Measurements from ENCODE around the gene PLAC1.

Gene PLAC1

GRCh38 chrX:134658002-134658759 is at the start of gene PLAC1:
PLAC1 (minus strand) TSS chrX:134658471; CDS start chrX:134566682, 91,789 bp downstream.
- DNase-seq (ENCODE audit: low read depth in 2 of 2) = no peak

- no peak for DNase-seq (ENCODE audit: low read depth in 2 of 2)
These were observed 47.9 kb upstream of the PLAC1 start for GRCh38 chrX:134706138-134706537.

DNA sequence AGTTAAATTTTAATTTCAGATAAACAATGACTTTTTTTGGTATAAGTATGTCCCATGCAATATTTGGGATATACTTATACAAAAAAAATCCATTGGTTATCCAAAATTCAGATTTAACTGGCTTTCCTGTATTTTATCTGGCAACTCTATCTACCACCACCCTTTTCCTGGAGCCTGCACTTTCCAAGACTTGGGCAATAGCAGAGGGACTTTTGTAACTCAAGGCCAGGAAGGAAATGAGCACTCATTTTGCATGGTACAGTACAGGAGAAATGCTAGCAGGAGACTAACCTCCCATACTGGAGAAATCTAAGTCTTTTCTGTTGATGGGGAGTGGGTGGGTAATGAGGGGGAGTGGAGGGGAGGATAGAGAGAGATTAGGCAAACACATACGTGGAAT is 37.7 kb upstream of the PLAC1 start:
- no peak for DNase-seq (ENCODE audit: low read depth in 2 of 2)

DNA sequence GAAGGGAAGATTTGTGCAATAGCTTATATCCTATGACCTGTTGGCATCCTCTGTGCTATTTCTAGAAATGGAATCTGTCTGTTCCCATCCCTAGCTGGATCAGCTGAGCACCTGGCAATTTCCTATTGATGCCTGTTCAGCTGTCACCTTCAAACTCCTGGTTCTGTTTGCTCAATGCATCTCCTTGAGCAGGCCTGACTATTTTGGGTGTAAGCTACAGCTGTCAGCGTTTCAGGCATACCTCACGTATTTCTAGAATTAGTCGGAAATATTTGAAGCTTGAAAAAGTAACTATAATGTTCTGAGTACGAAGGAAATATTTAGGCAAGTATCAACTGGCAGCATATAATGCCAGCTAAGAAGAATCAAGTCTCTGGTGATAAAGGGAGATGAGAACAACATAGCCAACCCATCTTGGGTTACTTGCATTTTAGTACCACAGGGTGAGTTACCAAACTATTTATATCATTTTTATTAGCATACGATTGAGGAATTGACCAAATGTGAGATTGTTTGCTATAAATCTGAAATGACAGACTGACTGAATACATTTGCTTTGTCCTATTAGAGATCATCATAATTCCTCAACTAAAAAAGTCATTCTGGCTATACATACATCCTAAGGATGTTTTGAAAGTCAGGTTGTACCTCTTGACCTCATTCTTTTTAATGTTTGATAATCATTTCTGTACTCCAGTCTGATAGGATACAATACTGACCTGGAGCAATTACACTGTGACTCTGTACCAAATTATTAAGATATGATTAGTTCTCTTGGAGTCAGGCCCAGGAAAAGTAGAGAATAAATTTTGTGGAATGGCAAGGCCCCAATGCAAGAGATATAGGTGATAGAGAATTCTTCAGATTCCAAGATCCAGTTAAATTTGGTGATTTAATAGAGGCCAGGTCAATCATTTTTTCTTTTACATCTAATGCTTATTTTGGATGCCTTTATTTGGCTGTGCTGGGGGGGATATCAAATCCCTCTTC is 36.4 kb upstream of the PLAC1 start:
- no peak for DNase-seq (ENCODE audit: low read depth in 2 of 2)

- DNase-seq (ENCODE audit: low read depth in 2 of 2) = no peak
These were observed 35.4 kb upstream of the PLAC1 start for GRCh38 chrX:134693644-134694043.

DNA sequence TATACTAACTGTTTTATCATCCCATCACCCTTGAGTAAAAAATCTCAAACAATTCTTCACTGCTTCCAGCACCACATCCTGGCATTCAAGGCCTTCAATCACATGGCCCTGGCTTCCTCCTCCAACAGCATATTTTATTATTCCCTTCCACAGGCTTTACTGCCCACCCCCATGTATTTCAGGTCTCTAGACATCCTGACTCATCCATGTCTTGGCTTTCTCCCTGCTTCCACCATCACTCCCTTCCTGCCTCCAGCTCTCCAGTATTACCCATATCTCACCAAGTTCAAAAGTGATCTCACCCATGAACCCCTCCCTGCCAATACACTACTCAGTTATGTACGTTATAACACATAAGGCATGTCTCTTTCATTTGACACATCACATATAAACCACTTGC is 34.7 kb upstream of the PLAC1 start:
- no peak for DNase-seq (ENCODE audit: low read depth in 2 of 2)

- no peak for DNase-seq (ENCODE audit: low read depth in 2 of 2)
These were observed 34.0 kb upstream of the PLAC1 start for GRCh38 chrX:134692233-134692632.

DNA sequence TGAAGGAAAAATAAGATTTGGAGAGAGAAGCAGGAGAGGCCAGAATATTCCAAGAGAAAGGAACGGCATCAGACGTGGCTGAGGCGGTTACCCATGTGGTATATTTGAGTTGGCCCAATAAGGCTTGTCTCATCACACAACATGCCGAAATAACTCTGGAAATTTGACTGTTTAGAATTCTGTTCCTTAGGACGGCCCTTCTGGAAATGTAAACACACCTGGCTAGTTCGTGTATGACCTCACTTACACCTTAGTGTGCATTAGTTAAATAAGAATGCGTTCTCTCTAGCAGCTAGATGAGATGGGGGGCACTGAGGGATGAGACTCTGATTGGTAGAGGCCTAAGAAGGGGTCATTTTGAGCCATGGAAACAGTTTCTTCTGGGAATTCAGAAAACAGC is 33.2 kb upstream of the PLAC1 start:
- no peak for DNase-seq (ENCODE audit: low read depth in 2 of 2)

- DNase-seq (ENCODE audit: low read depth in 2 of 2) = no peak
These were observed 30.6 kb upstream of the PLAC1 start for GRCh38 chrX:134688839-134689238.

- no peak for DNase-seq (ENCODE audit: low read depth in 2 of 2)
These were observed 30.0 kb upstream of the PLAC1 start for GRCh38 chrX:134688031-134688823.

GRCh38 chrX:134685668-134686067 is 27.4 kb upstream of the PLAC1 start:
- DNase-seq (ENCODE audit: low read depth in 2 of 2) = no peak

DNA sequence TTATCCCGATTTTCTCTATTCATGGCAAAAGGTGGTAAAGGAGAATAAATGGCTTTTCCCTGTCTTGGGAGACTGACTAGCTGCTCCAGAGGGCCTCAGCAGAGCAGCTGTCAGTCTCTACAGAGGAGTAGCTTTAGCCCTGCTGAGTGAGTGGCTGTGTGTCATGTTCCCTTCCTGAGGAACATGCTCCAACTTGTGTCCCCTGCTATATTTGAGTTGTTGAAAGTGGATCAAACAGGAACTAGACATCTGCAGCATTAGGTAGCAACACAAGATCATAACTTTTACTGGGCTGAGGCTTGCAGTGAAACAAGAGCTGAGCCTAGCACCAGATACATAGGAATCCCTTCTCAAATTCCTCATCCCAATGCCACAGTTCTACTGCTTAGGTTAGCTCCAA is 26.7 kb upstream of the PLAC1 start:
- no peak for DNase-seq (ENCODE audit: low read depth in 2 of 2)

DNA sequence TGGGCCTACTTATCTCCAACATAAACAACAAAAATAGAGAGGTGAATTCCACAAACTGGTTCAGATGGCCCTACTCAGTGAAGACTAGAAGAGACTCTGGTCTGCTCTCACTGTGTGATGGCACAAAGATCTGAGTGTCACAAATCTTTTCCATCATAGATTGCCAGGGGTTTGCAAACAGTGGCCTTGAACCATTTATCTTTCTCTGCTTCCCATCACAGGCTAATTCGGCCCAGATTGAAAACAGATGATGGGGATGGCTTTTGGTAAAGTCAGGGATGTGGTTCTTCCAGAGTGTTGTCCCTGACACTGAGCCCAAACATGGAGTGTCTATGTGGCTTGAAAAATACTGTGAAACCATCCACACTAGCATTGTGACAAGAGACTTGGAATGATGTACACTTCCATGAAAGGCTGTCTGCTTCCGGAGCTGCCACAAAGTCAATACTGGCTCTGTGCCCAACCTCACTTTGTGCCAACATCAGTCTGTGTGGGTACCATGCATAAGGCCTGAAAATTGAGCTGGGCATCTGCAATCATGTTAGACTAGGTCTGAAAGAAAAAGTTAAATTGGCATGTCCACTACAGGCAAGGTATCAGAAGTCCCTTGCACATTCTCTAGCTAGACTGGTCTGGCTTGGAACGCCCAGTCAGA is 25.2 kb upstream of the PLAC1 start:
- DNase-seq (ENCODE audit: low read depth in 2 of 2) = no peak

DNA sequence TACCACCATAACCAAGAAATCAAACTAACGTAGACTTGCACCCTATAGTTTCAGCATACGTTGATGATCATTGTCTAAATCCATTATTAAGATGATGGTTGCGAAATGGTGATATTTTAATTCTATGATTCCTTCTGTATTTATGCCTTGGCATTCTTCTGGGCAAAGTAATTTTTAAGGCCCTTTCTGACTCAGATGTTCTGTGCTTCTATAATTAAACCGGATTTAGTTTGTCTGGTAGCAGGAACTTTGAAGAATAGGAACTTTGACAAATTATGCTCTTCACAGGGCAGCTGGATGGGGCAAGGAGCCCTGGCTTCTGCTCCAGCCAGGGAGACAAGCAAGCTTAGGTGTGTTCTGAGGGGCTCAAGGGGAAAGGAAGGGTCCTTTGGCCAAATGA is 23.8 kb upstream of the PLAC1 start:
- no peak for DNase-seq (ENCODE audit: low read depth in 2 of 2)

DNA sequence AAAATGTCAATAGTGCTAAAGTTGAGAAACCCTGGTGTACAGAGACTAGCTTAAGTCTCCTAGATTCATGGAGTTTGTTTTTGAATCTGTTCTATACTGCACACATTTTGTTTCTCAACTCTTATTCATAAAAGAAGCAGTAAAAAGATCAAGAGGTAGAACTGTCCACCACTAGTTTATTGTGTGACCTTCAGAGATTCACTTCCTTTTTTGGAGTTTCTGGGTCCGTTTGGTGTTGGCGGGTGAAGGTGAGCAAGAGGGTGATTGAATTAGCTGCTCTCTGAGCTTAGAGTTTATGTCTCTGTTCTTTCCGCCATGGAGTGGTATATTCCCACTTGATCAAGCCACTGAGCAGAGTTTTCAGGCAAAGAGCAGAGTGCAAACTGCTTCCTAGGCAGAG is 21.4 kb upstream of the PLAC1 start:
- no peak for DNase-seq (ENCODE audit: low read depth in 2 of 2)

DNA sequence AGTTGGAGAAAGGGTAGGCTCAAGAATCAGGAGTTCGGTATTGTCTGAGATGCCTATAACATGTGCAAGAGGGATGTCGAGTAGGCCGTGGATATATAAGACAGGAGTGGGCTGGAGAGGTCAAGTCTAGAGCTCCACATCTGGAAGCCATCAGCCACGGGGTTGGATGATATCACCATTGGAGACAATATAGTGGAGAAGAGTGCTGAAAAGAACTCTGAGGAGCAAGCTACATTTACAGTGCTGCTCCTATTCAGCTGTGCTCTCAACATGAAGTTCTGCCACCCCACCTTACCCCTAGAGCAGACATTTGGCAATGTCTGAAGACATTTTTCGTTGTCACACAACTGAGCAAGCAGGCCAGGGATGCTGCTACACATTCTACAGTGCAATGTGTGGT is 20.9 kb upstream of the PLAC1 start:
- no peak for DNase-seq (ENCODE audit: low read depth in 2 of 2)

DNA sequence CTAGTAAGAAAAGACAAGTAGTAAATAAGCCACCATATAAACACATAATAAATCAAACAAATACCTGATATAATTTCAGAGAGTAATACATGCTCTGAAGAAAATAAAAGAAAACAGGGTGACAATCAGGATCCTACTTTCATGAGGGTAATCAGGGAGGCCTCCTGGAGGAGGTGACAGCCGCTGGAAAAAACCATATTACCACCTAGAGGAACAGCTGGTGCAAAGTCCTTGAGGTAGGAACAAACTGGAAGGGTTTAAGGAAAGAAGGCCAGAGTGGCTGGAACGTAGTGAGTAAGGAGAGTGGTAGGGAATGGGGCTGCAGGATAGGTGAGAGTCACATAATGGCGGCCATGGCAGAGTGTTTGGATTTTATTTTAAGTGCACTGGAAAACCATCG is 19.1 kb upstream of the PLAC1 start:
- no peak for DNase-seq (ENCODE audit: low read depth in 2 of 2)

- DNase-seq (ENCODE audit: low read depth in 2 of 2) = no peak
These were observed 18.2 kb upstream of the PLAC1 start for GRCh38 chrX:134676436-134676835.

GRCh38 chrX:134673123-134673522 is 14.9 kb upstream of the PLAC1 start:
- DNase-seq (ENCODE audit: low read depth in 2 of 2) = no peak

GRCh38 chrX:134672101-134672500 is 13.8 kb upstream of the PLAC1 start:
- no peak for DNase-seq (ENCODE audit: low read depth in 2 of 2)

DNA sequence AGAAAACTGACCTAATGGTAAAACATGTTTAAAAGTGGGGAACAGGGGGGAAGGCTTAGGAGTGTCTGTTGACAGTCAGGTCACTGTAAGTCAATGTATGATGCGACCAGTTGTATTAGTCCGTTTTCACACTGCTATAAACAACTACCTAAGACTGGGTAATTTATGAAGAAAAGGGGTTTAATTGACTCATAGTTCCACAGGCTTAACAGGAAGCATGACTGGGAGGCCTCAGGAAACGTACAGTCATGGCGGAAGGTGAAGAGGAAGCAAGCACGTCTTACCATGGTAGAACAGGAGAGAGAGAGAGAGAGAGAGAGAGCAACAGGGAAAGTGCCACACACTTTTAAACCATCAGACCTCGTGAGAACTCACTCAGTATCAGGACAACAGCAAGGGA is 13.0 kb upstream of the PLAC1 start:
- no peak for DNase-seq (ENCODE audit: low read depth in 2 of 2)
